Peyer's patch (tissue), 4 donors: ENCODE measurements around the gene STAM2. TPM values are rescaled to one million over a fixed set of nuclear protein-coding genes. Genes with fewer than 3 reads are reported as not detected.

ENCODE experiments used
- DNase-seq, 3 donors: peaks; one replicate each; pipeline ENCODE4 v3.0.0-alpha.2; 2017 to 2019
- H3K27ac ChIP-seq, 4 donors: fragments of 200-600 bp; sonication (generic); one replicate each; pipeline ENCODE4 v1.5.1; 2016 to 2019
- H3K27me3 ChIP-seq, 2 donors: fragments of 200-600 bp; sonication (generic); one replicate each; pipeline ENCODE4 v1.5.1; 2019
- H3K36me3 ChIP-seq, 3 donors: fragments of 200-600 bp; sonication (generic); one replicate each; pipeline ENCODE4 v1.5.1; 2016 to 2019
- H3K4me1 ChIP-seq, 4 donors: fragments of 200-600 bp; sonication (generic); one replicate each; pipeline ENCODE4 v1.5.1; 2016 to 2019
- H3K4me3 ChIP-seq, 4 donors: fragments of 200-600 bp; sonication (generic); 1 replicate in 3 of 4; 2 replicates in 1 of 4; pipeline ENCODE4 v1.5.1; 2016 to 2019; ENCODE audit warnings: mild to moderate bottlenecking in 1 of 4
- H3K9me3 ChIP-seq, 4 donors: fragments of 200-600 bp; sonication (generic); one replicate each; pipeline ENCODE4 v1.5.1; 2016 to 2019; ENCODE audit warnings: mild to moderate bottlenecking in 1 of 4
- CTCF ChIP-seq, 6 experiments: fragments of 450-650 bp in 4 of 6; fragments of 200-600 bp in 2 of 6; sonication (generic) in 1 of 6; IDR thresholded peaks; one replicate each; pipeline ENCODE4 v1.5.1; 2017 to 2019; ENCODE audit warnings: antibody characterized with exemption in 6 of 6, mild to moderate bottlenecking in 3 of 6, moderate library complexity in 1 of 6
- POLR2A ChIP-seq, 2 donors: fragments of 450-650 bp; IDR thresholded peaks; one replicate each; pipeline ENCODE4 v1.5.1; 2017; ENCODE audit warnings: antibody characterized with exemption in 2 of 2, mild to moderate bottlenecking in 2 of 2, moderate library complexity in 2 of 2
- total RNA-seq, 4 donors: library from RNA; depleted of rRNA; stranded (reverse); fragments of >200 nt; gene quantifications; one replicate each; pipeline ENCODE4 v1.1.0, GENCODE V29; 2016

STAM2 gene
- total RNA-seq, 4 donors from 2014 or later, result 29.7 to 46.2 (median 36.8) TPM

- peaks cover 0 to 24% (median 8%) of the 10 kb centered on the region in 4 donors for H3K4me1 ChIP-seq
- DNase-seq, result peak in 1 of 3 donors; percentile 53
- H3K4me3 ChIP-seq, result peak overlapping the region; percentile 35 to 67 (median 54)
- H3K9me3 ChIP-seq, result no peaks in the 10 kb centered on the region
- no peaks in the 10 kb centered on the region for H3K36me3 ChIP-seq
- H3K27ac ChIP-seq, result peak overlapping the region in 1 of 4 donors; percentile 32
- peaks cover 0 to 14% of the 10 kb centered on the region in 2 donors for H3K27me3 ChIP-seq
- TF ChIP-seq CTCF (IDR thresholded peaks at IDR 0.05), result no peak
- TF ChIP-seq POLR2A (IDR thresholded peaks at IDR 0.05), result no peak
Observed at GRCh38 chr2:152097801-152098495, 77.6 kb downstream of the STAM2 start.

- no peak overlapping the region for H3K27ac ChIP-seq
- no peak for DNase-seq
- TF ChIP-seq CTCF (IDR thresholded peaks at IDR 0.05) (no peak), POLR2A (IDR thresholded peaks at IDR 0.05) (no peak)
Observed at GRCh38 chr2:152097290-152097800, 78.2 kb downstream of the STAM2 start.

GRCh38 chr2:152095146-152095545, 80.4 kb downstream of the STAM2 start:
- Histone ChIP-seq H3K36me3 (no peaks in the 10 kb centered on the region), H3K4me3 (no peak overlapping the region), H3K9me3 (no peaks in the 10 kb centered on the region), H3K27me3 (peaks cover 0 to 14% of the 10 kb centered on the region in 2 donors), H3K27ac (no peak overlapping the region), H3K4me1 (peaks cover 0 to 24% (median 8%) of the 10 kb centered on the region in 4 donors)
- DNase-seq, result no peak
- no peak for TF ChIP-seq POLR2A (IDR thresholded peaks at IDR 0.05)
- TF ChIP-seq CTCF (IDR thresholded peaks at IDR 0.05), result no peak

More at GRCh38 chr2:152097290-152097800, 78.2 kb downstream of the STAM2 start:
- no peaks in the 10 kb centered on the region for H3K36me3 ChIP-seq
- H3K9me3 ChIP-seq, result no peaks in the 10 kb centered on the region
- H3K4me3 ChIP-seq, result peak overlapping the region; percentile 35 to 67 (median 54)
- peaks cover 0 to 24% (median 8%) of the 10 kb centered on the region in 4 donors for H3K4me1 ChIP-seq
- peaks cover 0 to 14% of the 10 kb centered on the region in 2 donors for H3K27me3 ChIP-seq

GRCh38 chr2:152094014-152094413, 81.5 kb downstream of the STAM2 start:
- H3K9me3 ChIP-seq, result no peaks in the 10 kb centered on the region
- DNase-seq, result no peak
- H3K36me3 ChIP-seq, result no peaks in the 10 kb centered on the region
- H3K27me3 ChIP-seq, result peaks cover 0 to 9% of the 10 kb centered on the region in 2 donors
- TF ChIP-seq POLR2A (IDR thresholded peaks at IDR 0.05), result no peak
- TF ChIP-seq CTCF (IDR thresholded peaks at IDR 0.05), result no peak
- H3K4me3 ChIP-seq, result no peak overlapping the region
- H3K27ac ChIP-seq, result no peak overlapping the region
- peaks cover 0 to 17% (median 6%) of the 10 kb centered on the region in 4 donors for H3K4me1 ChIP-seq

GRCh38 chr2:152093464-152093863, 82.1 kb downstream of the STAM2 start:
- TF ChIP-seq POLR2A (IDR thresholded peaks at IDR 0.05), result no peak
- no peak for TF ChIP-seq CTCF (IDR thresholded peaks at IDR 0.05)
- Histone ChIP-seq H3K9me3 (no peaks in the 10 kb centered on the region), H3K4me3 (no peak overlapping the region), H3K4me1 (peaks cover 0 to 12% (median 4%) of the 10 kb centered on the region in 4 donors), H3K27ac (no peak overlapping the region), H3K36me3 (no peaks in the 10 kb centered on the region), H3K27me3 (peaks cover 0 to 3% of the 10 kb centered on the region in 2 donors)
- no peak for DNase-seq
